GM23338 (cell line): ENCODE results near the gene WDR19. TPM values are rescaled to one million over a fixed set of nuclear protein-coding genes. Genes with fewer than 3 reads are reported as not detected.

Source experiments
- ATAC-seq: fragments of 200-7000 bp; cut with Tn5 transposase; 3 replicates; pipeline ENCODE4 v1.9.1; 2020
- DNase-seq: peaks from one replicate; pipeline ENCODE4 v3.0.0-alpha.2; 2015; ENCODE audit warnings: low spot score
- H2AFZ ChIP-seq: fragments of 200-600 bp; sonication (generic); 2 replicates; pipeline ENCODE4 v1.8.0; 2016; ENCODE audit warnings: antibody characterized with exemption, mild to moderate bottlenecking, moderate library complexity
- H3F3A ChIP-seq: fragments of 200-600 bp; sonication (generic); replicated peaks from 2 replicates; pipeline ENCODE4 v1.8.0; 2017; ENCODE audit warnings: antibody characterized with exemption, mixed run types, low read depth
- H3K27ac ChIP-seq: fragments of 200-600 bp; sonication (generic); 2 replicates; pipeline ENCODE4 v1.6.1; 2016; ENCODE audit warnings: low read depth
- H3K27me3 ChIP-seq: fragments of 200-600 bp; sonication (generic); 2 replicates; pipeline ENCODE4 v1.8.0; 2016; ENCODE audit warnings: mild to moderate bottlenecking, mixed run types, moderate library complexity; ENCODE audit not compliant: insufficient read depth
- H3K36me3 ChIP-seq: fragments of 200-600 bp; sonication (generic); 2 replicates; pipeline ENCODE4 v1.8.0; 2016; ENCODE audit warnings: mild to moderate bottlenecking; ENCODE audit not compliant: insufficient read depth
- H3K4me1 ChIP-seq: fragments of 200-600 bp; sonication (generic); 2 replicates; pipeline ENCODE4 v1.8.0; 2016; ENCODE audit warnings: mild to moderate bottlenecking, moderate library complexity; ENCODE audit not compliant: insufficient read depth
- H3K4me2 ChIP-seq: fragments of 200-600 bp; sonication (generic); 2 replicates; pipeline ENCODE4 v1.7.1; 2017; ENCODE audit warnings: mixed run types
- H3K4me3 ChIP-seq: fragments of 200-600 bp; sonication (generic); 2 replicates; pipeline ENCODE4 v1.6.1; 2016; ENCODE audit warnings: mixed run types
- H3K79me2 ChIP-seq: fragments of 200-600 bp; sonication (generic); replicated peaks from 2 replicates; pipeline ENCODE4 v1.8.0; 2017; ENCODE audit warnings: mild to moderate bottlenecking; ENCODE audit not compliant: insufficient read depth
- H3K9me2 ChIP-seq: fragments of 200-600 bp; sonication (generic); 2 replicates; pipeline ENCODE4 v1.8.0; 2017; ENCODE audit not compliant: insufficient read depth
- H4K20me1 ChIP-seq: fragments of 200-600 bp; sonication (generic); replicated peaks from 2 replicates; pipeline ENCODE4 v1.8.0; 2017; ENCODE audit warnings: mild to moderate bottlenecking; ENCODE audit not compliant: insufficient read depth
- H3K27ac Mint-ChIP-seq: 2 replicates; pipeline ENCODE4 v1.8.0; 2020; ENCODE audit warnings: inconsistent platforms, mild to moderate bottlenecking, moderate library complexity, mixed read lengths
- H3K27me3 Mint-ChIP-seq: 3 replicates; pipeline ENCODE4 v1.8.0; 2022; ENCODE audit warnings: low read depth, mild to moderate bottlenecking, moderate library complexity, mixed read lengths, inconsistent platforms; ENCODE audit not compliant: insufficient read depth, poor library complexity
- H3K36me3 Mint-ChIP-seq: 3 replicates; pipeline ENCODE4 v1.8.0; 2021; ENCODE audit warnings: low read depth, mild to moderate bottlenecking, inconsistent platforms, moderate library complexity, mixed read lengths
- H3K4me1 Mint-ChIP-seq: 3 replicates; pipeline ENCODE4 v1.8.0; 2020; ENCODE audit warnings: mild to moderate bottlenecking, inconsistent platforms, mixed read lengths
- H3K4me3 Mint-ChIP-seq: 3 replicates; pipeline ENCODE4 v1.8.0; 2021; ENCODE audit warnings: moderate library complexity, mild to moderate bottlenecking, inconsistent platforms, mixed read lengths
- H3K9me3 Mint-ChIP-seq: 3 replicates; pipeline ENCODE4 v1.8.0; 2020; ENCODE audit warnings: moderate library complexity, mild to moderate bottlenecking, inconsistent platforms, mixed read lengths
- CREB1 ChIP-seq: fragments of 250-450 bp; sonication (Bioruptor Pico); IDR thresholded peaks from 2 replicates; pipeline ENCODE4 v1.5.0; 2020; ENCODE audit warnings: low read depth, mild to moderate bottlenecking, moderate library complexity
- EZH2 ChIP-seq: fragments of 200-600 bp; sonication (generic); IDR thresholded peaks from one replicate; pipeline ENCODE4 v1.8.0; 2017; ENCODE audit warnings: antibody characterized with exemption, mild to moderate bottlenecking, low read depth; ENCODE audit not compliant: unreplicated experiment
- EZH2phosphoT487 ChIP-seq: fragments of 200-600 bp; sonication (generic); IDR thresholded peaks from one replicate; pipeline ENCODE4 v1.8.1; 2018; ENCODE audit warnings: antibody characterized with exemption; ENCODE audit not compliant: unreplicated experiment
- JUNB ChIP-seq: IDR thresholded peaks from one replicate; pipeline ENCODE4 v1.6.1; 2016; ENCODE audit warnings: antibody characterized with exemption; ENCODE audit not compliant: unreplicated experiment
- NANOG ChIP-seq: IDR thresholded peaks from 2 replicates; pipeline ENCODE4 v1.6.1; 2016; ENCODE audit warnings: antibody characterized with exemption, borderline replicate concordance
- POLR2AphosphoS5 ChIP-seq: IDR thresholded peaks from 2 replicates; pipeline ENCODE4 v1.6.1; 2016; ENCODE audit warnings: antibody characterized with exemption, low read depth
- STAT1 ChIP-seq: IDR thresholded peaks from one replicate; pipeline ENCODE4 v1.6.1; 2016; ENCODE audit warnings: antibody characterized with exemption; ENCODE audit not compliant: unreplicated experiment
- polyA plus RNA-seq: library from polyadenylated mRNA; unstranded; fragments of >200 nt; fragmentation: Nextera tagmentation; extraction: Ambion mirVana; gene quantifications from 2 replicates; pipeline ENCODE4 v1.2.1, GENCODE V29; 2016
- total RNA-seq: library from RNA; depleted of rRNA; stranded (reverse); fragments of >200 nt; shearing (Covaris generic); gene quantifications from 2 replicates; pipeline ENCODE4 v1.2.3, GENCODE V29; 2014
- TF ChIP-seq, protein P1 (sequence below): IDR thresholded peaks from 2 replicates; pipeline ENCODE4 v1.6.1; 2016; ENCODE audit warnings: antibody characterized with exemption
- TF ChIP-seq, protein P2 (sequence below), 2 experiments: fragments of 200-600 bp in 1 of 2; sonication (generic) in 1 of 2; conservative IDR thresholded peaks; 2 replicates each; pipeline versions ENCODE4 v1.5.1 to v1.6.1; 2016 to 2017; ENCODE audit warnings: antibody characterized with exemption in 2 of 2, low read depth in 2 of 2, mild to moderate bottlenecking in 2 of 2, moderate library complexity in 1 of 2
- TF ChIP-seq, protein P3 (sequence below): IDR thresholded peaks from one replicate; pipeline ENCODE4 v1.6.1; 2018; ENCODE audit warnings: antibody characterized with exemption; ENCODE audit not compliant: unreplicated experiment
- TF ChIP-seq, protein P4 (sequence below): fragments of 250-450 bp; sonication (Bioruptor Pico); IDR thresholded peaks from 2 replicates; pipeline ENCODE4 v1.5.0; 2020; ENCODE audit warnings: mild to moderate bottlenecking, moderate library complexity

The WDR19 gene
- total and polyA plus RNA-seq, 2 experiments from 2014 or later: 17.2 to 23.7 TPM

DNA sequence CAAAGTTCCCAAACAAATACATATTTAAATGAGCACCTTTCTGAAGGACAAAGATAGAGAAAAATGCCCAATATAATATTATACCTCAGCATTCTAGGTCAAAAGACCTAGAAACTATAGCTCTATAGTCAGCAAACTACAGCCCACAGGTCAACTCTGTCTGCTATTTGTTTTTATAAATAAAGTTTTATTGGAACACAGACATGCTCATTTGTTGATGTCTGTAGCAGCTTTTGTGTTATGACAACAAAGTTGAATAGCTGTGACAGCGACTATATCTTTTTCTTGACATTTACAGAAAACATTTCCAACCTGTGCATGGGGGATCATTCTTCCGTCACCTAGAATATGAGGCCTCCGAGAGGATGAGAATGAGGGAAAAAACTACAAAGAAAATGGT lies 48.7 kb upstream of the WDR19 start (continued):
- no peak for TF ChIP-seq NANOG
- TF ChIP-seq, protein P1, sequence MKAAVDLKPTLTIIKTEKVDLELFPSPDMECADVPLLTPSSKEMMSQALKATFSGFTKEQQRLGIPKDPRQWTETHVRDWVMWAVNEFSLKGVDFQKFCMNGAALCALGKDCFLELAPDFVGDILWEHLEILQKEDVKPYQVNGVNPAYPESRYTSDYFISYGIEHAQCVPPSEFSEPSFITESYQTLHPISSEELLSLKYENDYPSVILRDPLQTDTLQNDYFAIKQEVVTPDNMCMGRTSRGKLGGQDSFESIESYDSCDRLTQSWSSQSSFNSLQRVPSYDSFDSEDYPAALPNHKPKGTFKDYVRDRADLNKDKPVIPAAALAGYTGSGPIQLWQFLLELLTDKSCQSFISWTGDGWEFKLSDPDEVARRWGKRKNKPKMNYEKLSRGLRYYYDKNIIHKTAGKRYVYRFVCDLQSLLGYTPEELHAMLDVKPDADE: no peak
- TF ChIP-seq JUNB: no peak
- TF ChIP-seq, protein P2, sequence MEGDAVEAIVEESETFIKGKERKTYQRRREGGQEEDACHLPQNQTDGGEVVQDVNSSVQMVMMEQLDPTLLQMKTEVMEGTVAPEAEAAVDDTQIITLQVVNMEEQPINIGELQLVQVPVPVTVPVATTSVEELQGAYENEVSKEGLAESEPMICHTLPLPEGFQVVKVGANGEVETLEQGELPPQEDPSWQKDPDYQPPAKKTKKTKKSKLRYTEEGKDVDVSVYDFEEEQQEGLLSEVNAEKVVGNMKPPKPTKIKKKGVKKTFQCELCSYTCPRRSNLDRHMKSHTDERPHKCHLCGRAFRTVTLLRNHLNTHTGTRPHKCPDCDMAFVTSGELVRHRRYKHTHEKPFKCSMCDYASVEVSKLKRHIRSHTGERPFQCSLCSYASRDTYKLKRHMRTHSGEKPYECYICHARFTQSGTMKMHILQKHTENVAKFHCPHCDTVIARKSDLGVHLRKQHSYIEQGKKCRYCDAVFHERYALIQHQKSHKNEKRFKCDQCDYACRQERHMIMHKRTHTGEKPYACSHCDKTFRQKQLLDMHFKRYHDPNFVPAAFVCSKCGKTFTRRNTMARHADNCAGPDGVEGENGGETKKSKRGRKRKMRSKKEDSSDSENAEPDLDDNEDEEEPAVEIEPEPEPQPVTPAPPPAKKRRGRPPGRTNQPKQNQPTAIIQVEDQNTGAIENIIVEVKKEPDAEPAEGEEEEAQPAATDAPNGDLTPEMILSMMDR (conservative IDR thresholded peaks at IDR 0.05; ENCODE audit: low read depth in 2 of 2): no peak
- TF ChIP-seq EZH2phosphoT487: no peak
- TF ChIP-seq EZH2: no peak

DNA sequence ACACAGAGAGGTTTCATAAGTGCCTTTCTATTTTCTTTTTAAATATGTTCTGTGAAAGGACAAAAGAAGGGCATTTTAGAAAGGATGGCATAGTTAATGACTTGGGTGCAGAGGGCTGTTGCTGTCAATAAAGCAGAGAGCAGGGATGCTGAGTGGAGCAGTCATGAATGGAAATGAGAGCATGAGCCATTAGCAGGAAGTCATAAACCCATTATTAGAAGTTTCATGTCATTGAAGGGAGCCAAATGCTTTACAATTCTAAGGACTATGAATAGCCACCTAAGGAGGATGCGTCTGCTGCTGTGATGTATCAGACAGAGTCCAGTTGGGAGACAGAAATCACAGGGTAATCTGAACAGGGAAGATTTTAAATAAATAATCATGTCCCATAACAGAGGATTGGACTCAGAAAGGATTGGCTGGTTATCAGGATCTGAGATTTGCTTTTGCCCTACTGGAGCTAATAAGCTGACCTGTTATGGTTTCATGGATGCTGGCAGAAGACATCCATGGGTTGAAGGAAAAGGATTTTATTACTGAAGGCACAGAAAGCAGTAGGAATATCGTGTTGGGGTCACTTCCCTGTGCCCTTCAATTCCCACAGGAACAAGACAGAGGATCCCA lies 47.5 kb upstream of the WDR19 start:
- Histone ChIP-seq H3K9me2 (no peaks in the 10 kb centered on the region), H3K79me2 (no peaks in the 10 kb centered on the region), H2AFZ (peak overlapping the region; percentile 39; the same call in 1 of the 2 replicates), H3K4me3 (no peak overlapping the region), H3F3A (no peaks in the 10 kb centered on the region), H3K36me3 (no peaks in the 10 kb centered on the region), H3K4me1 (no peaks in the 10 kb centered on the region), H3K4me2 (no peak overlapping the region), H4K20me1 (no peaks in the 10 kb centered on the region), H3K27me3 (no peaks in the 10 kb centered on the region), H3K27ac (no peak overlapping the region)
- DNase-seq (no peak), ATAC-seq (no peak)
- H3K4me3 Mint-ChIP-seq: no peak overlapping the region
- peaks cover 8% of the 10 kb centered on the region for H3K9me3 Mint-ChIP-seq
- peaks cover 6% of the 10 kb centered on the region for H3K36me3 Mint-ChIP-seq
- peaks cover 10% of the 10 kb centered on the region; the same call in 2 of the 3 replicates for H3K4me1 Mint-ChIP-seq
- no peak overlapping the region for H3K27ac Mint-ChIP-seq
- H3K27me3 Mint-ChIP-seq: peaks cover 2% of the 10 kb centered on the region
- TF ChIP-seq CREB1 (CRISPR knock-in tag) (no peak), EZH2phosphoT487 (no peak), STAT1 (no peak), POLR2AphosphoS5 (no peak)
- TF ChIP-seq, protein P1: no peak
- TF ChIP-seq, protein P3, sequence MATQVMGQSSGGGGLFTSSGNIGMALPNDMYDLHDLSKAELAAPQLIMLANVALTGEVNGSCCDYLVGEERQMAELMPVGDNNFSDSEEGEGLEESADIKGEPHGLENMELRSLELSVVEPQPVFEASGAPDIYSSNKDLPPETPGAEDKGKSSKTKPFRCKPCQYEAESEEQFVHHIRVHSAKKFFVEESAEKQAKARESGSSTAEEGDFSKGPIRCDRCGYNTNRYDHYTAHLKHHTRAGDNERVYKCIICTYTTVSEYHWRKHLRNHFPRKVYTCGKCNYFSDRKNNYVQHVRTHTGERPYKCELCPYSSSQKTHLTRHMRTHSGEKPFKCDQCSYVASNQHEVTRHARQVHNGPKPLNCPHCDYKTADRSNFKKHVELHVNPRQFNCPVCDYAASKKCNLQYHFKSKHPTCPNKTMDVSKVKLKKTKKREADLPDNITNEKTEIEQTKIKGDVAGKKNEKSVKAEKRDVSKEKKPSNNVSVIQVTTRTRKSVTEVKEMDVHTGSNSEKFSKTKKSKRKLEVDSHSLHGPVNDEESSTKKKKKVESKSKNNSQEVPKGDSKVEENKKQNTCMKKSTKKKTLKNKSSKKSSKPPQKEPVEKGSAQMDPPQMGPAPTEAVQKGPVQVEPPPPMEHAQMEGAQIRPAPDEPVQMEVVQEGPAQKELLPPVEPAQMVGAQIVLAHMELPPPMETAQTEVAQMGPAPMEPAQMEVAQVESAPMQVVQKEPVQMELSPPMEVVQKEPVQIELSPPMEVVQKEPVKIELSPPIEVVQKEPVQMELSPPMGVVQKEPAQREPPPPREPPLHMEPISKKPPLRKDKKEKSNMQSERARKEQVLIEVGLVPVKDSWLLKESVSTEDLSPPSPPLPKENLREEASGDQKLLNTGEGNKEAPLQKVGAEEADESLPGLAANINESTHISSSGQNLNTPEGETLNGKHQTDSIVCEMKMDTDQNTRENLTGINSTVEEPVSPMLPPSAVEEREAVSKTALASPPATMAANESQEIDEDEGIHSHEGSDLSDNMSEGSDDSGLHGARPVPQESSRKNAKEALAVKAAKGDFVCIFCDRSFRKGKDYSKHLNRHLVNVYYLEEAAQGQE: no peak
- TF ChIP-seq, protein P4, sequence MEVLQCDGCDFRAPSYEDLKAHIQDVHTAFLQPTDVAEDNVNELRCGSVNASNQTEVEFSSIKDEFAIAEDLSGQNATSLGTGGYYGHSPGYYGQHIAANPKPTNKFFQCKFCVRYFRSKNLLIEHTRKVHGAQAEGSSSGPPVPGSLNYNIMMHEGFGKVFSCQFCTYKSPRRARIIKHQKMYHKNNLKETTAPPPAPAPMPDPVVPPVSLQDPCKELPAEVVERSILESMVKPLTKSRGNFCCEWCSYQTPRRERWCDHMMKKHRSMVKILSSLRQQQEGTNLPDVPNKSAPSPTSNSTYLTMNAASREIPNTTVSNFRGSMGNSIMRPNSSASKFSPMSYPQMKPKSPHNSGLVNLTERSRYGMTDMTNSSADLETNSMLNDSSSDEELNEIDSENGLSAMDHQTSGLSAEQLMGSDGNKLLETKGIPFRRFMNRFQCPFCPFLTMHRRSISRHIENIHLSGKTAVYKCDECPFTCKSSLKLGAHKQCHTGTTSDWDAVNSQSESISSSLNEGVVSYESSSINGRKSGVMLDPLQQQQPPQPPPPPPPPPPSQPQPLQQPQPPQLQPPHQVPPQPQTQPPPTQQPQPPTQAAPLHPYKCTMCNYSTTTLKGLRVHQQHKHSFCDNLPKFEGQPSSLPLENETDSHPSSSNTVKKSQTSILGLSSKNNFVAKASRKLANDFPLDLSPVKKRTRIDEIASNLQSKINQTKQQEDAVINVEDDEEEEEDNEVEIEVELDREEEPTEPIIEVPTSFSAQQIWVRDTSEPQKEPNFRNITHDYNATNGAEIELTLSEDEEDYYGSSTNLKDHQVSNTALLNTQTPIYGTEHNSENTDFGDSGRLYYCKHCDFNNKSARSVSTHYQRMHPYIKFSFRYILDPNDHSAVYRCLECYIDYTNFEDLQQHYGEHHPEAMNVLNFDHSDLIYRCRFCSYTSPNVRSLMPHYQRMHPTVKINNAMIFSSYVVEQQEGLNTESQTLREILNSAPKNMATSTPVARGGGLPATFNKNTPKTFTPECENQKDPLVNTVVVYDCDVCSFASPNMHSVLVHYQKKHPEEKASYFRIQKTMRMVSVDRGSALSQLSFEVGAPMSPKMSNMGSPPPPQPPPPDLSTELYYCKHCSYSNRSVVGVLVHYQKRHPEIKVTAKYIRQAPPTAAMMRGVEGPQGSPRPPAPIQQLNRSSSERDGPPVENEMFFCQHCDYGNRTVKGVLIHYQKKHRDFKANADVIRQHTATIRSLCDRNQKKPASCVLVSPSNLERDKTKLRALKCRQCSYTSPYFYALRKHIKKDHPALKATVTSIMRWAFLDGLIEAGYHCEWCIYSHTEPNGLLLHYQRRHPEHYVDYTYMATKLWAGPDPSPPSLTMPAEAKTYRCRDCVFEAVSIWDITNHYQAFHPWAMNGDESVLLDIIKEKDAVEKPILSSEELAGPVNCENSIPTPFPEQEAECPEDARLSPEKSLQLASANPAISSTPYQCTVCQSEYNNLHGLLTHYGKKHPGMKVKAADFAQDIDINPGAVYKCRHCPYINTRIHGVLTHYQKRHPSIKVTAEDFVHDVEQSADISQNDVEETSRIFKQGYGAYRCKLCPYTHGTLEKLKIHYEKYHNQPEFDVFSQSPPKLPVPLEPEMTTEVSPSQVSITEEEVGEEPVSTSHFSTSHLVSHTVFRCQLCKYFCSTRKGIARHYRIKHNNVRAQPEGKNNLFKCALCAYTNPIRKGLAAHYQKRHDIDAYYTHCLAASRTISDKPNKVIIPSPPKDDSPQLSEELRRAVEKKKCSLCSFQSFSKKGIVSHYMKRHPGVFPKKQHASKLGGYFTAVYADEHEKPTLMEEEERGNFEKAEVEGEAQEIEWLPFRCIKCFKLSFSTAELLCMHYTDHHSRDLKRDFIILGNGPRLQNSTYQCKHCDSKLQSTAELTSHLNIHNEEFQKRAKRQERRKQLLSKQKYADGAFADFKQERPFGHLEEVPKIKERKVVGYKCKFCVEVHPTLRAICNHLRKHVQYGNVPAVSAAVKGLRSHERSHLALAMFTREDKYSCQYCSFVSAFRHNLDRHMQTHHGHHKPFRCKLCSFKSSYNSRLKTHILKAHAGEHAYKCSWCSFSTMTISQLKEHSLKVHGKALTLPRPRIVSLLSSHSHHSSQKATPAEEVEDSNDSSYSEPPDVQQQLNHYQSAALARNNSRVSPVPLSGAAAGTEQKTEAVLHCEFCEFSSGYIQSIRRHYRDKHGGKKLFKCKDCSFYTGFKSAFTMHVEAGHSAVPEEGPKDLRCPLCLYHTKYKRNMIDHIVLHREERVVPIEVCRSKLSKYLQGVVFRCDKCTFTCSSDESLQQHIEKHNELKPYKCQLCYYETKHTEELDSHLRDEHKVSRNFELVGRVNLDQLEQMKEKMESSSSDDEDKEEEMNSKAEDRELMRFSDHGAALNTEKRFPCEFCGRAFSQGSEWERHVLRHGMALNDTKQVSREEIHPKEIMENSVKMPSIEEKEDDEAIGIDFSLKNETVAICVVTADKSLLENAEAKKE: no peak
